GM04503 (cell line): ENCODE data around the gene TBX19.

ENCODE experiments used
- DNase-seq: peaks from one replicate; pipeline ENCODE4 v3.0.0-alpha.2; 2012; ENCODE audit warnings: low read depth

Gene TBX19

DNA sequence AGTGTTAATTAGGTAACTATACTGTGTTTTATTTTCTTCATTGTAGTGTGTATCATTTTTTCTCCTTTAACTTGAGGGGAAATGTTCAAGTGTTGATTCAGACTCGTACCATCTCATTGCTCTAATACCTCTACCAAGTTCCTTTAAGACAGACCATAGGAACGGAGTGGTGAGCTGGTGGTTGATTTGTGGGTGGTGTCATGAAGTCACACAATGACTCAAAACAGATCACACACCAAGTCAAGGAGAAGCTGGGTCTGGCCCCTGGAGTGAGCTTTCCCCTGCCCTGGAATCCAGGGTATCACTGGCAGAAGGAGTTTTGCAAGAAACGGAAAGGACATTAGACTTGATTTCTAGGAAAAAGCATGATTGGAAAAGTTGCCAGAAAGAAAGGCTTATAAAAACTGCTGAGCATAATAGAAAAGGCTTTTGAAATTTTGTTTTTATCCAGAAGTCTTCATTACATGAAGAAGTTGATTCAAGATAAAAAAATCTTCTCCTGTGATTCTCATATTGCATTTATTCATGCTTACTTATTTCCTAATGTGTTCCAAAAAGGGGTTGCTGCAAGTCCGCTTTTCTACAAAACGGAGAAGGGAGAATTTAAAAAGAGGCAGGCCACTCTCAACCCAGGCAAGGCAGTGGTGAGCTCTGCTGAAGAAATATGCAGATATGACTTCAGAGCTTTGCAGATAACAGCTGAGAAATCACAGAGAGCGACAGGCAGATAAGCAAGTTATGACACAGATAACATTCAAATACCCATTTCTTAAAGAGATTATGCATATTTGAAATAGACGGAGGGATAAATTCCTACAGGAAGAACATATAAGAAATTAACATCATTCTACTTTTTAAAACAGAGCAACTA lies 79.7 kb downstream of the TBX19 start:
- DNase-seq: peak; percentile 14

DNA sequence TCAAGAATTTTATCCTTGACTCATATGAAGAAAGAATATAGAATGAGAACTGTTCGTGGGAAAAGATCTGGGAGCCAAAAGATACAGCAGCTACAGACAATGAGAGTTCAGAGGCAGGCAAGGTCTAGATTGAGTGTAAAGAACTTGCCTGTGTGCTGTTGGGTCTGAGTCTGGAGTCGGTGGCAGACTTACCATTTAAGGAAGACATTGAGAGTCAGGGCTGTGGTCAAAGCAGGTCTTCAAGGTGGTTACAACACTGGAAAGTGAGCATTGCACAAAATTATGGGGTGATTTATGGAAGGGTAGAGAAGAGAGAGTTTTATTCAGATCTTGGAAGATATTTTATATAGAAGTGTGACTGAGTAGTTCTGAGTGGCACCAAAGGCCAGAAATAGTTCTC lies 80.6 kb downstream of the TBX19 start:
- DNase-seq: no peak

DNA sequence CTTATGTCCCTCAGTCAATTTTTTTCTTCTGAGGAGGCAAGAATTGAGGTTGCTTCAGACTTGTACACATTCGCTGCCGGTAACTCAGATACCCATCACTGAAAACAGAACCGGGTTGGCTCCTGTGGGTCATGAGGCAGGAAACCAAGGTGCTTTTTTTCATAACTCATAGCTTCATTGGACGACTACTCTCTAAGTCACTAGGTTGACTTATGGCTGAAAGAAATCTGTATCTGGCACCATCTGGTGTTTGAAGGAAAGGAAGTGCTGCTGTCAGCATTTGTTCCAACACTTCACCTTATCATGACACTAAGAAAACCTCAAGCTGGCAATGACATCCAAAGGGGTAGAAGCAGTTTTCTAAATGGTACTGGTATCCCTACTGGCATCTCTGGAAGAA lies 82.3 kb downstream of the TBX19 start:
- no peak for DNase-seq
